Heart left ventricle (tissue), 16 donors: ENCODE data around the gene NFKBIL1. TPM values are rescaled to one million over a fixed set of nuclear protein-coding genes. Genes with fewer than 3 reads are reported as not detected.

Experiments used
- ATAC-seq, 4 donors: fragments of 200-7000 bp; cut with Tn5 transposase; one replicate each; pipeline ENCODE4 v1.9.1; 2020 to 2022; ENCODE audit warnings: moderate library complexity in 4 of 4, mild to moderate bottlenecking in 3 of 4, moderate number of reproducible peaks in 1 of 4
- DNase-seq, 5 donors: peaks; one replicate each; pipeline ENCODE4 v3.0.0-alpha.2; 2020
- H3K27ac ChIP-seq, 12 donors: fragments of 200-600 bp; sonication (generic) in 4 of 12; one replicate each; pipeline versions ENCODE4 v1.5.0 to v1.8.0; 2016 to 2022; ENCODE audit warnings: mild to moderate bottlenecking in 2 of 12
- H3K27me3 ChIP-seq, 9 donors: fragments of 200-600 bp; sonication (generic) in 2 of 9; one replicate each; pipeline versions ENCODE4 v1.5.1 to v1.8.0; 2016 to 2022; ENCODE audit warnings: mild to moderate bottlenecking in 3 of 9
- H3K36me3 ChIP-seq, 9 donors: fragments of 200-600 bp; sonication (generic) in 2 of 9; one replicate each; pipeline versions ENCODE4 v1.5.0 to v1.8.0; 2018 to 2022; ENCODE audit warnings: mild to moderate bottlenecking in 2 of 9
- H3K4me1 ChIP-seq, 12 donors: fragments of 200-600 bp; sonication (generic) in 4 of 12; one replicate each; pipeline versions ENCODE4 v1.5.0 to v1.8.0; 2016 to 2022; ENCODE audit warnings: mild to moderate bottlenecking in 3 of 12
- H3K4me3 ChIP-seq, 12 donors: fragments of 200-600 bp; sonication (generic) in 4 of 12; one replicate each; pipeline versions ENCODE4 v1.5.0 to v1.8.0; 2017 to 2022; ENCODE audit warnings: mild to moderate bottlenecking in 9 of 12, moderate library complexity in 4 of 12
- H3K9me3 ChIP-seq, 12 donors: fragments of 200-600 bp; sonication (generic) in 4 of 12; one replicate each; pipeline versions ENCODE4 v1.5.0 to v1.8.0; 2016 to 2022; ENCODE audit warnings: mild to moderate bottlenecking in 1 of 12
- CTCF ChIP-seq, 12 donors: fragments of 200-600 bp; sonication (generic) in 4 of 12; IDR thresholded peaks; one replicate each; pipeline versions ENCODE4 v1.5.0 to v1.8.0; 2018 to 2022; ENCODE audit warnings: antibody characterized with exemption in 12 of 12, mild to moderate bottlenecking in 5 of 12
- POLR2A ChIP-seq, 2 donors: fragments of 450-650 bp; IDR thresholded peaks; one replicate each; pipeline ENCODE4 v1.6.1; 2017; ENCODE audit warnings: antibody characterized with exemption in 2 of 2, mild to moderate bottlenecking in 2 of 2, moderate library complexity in 2 of 2
- WGBS, 4 donors: extraction: QIAGEN DNeasy Blood & Tissue Kit in 2 of 4; methylation state at CpG; one replicate each; pipeline versions ENCODE4 v1.1.5 to v1.1.7; 2013 to 2018; 5-methylcytosine and 5-hydroxymethylcytosine counted together
- intact Hi-C, 10 donors: fragments of 100-400 bp; cut with DNase I; formaldehyde crosslinking; loops; one replicate each; pipeline versions ENCODE4 v1.11.1 to v1.14.2; 2022
- polyA plus RNA-seq, 2 donors: library from polyadenylated mRNA; stranded (reverse); fragments of 200-250 nt; gene quantifications; one replicate each; pipeline ENCODE4 v1.2.3, GENCODE V29; 2013
- total RNA-seq, 9 donors: library from RNA; depleted of rRNA in 2 of 9; stranded (reverse); fragments of >200 nt in 2 of 9; fragmentation: NEBNext Ultra II Directional in 3 of 9; extraction: Animal tissue kit (Norgen Biotek cat#: 25700) in 3 of 9; gene quantifications; one replicate each; pipeline versions ENCODE4 v1.1.0 to v1.2.4, GENCODE V29; 2016 to 2023
- donor health status: ischemic (EF 13 %, LVEDD 7.1; RV severe dilation, severe dysfunction).
- donor health status: healthy with polysubstance abuse.
- donor health status: DM: no; HTN: yes; CAD: no.
- donor health status: DM: no; HTN: no; CAD: no.
- donor health status: ischemic (EF 25% LVEDD 6.9; RV normal size, moderate dysfunction).
- donor health status: ischemic (EF 25% LVEDD 5.7; RV mildly dilated, moderate dysfunction).
- donor health status: healthy.
- donor health status: DM: yes; HTN: yes; CAD: no.
- donor health status: ischemic (EF 35%, LVEDD 5.7; RV mildly dilated, moderate dysfunction).
- donor health status: nonischemic (EF 11% LVEDD 7.7; RV severe dilation, severe dysfunction).
- donor health status: DM: yes; HTN: yes; CAD: no.
- donor health status: PGD.
- donor health status: ischemic (EF 29% LVEDD 5.4; RV normal size, mild dysfunction).
- donor health status: nonischemic (EF 23%, LVEDD 6.1; RV moderate dilation, normal function).

NFKBIL1 gene
- total and polyA plus RNA-seq, 11 donors: 10.0 to 22.9 (median 13.6) TPM

DNA sequence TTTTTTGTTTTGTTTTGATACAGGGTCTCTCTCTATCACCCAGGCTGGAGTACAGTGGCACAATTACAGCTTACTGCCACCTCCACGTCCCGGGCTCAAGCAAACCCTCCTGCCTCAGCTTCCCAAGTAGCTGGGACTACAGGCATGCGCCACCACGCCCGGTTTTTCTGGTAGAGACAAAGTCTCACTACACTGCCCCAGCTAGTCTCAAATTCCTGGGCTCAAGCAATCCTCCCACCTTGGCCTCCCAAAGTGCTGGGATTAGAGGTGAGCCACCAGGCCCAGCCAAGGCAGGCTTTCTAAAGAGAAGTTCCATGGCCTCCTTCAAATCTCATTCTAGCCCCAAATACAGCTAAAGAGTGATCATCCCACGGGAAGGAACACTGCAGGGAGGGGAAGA is 13.4 kb upstream of the NFKBIL1 start:
- peaks cover 2 to 98% (median 97%) of the 10 kb centered on the region in 9 donors for H3K36me3 ChIP-seq
- TF ChIP-seq CTCF (IDR thresholded peaks at IDR 0.05) (no peak), POLR2A (IDR thresholded peaks at IDR 0.05) (no peak)
- intact Hi-C loops: loop anchor here in 1 of 10 donors (5.0 kb wide), 1 partner anchor 42 kb away; no protein-coding TSS in a partner anchor

GRCh38 chr6:31534521-31535040 is 12.8 kb upstream of the NFKBIL1 start:
- Histone ChIP-seq H3K4me3 (no peak overlapping the region), H3K4me1 (peaks cover 0 to 25% (median 15%) of the 10 kb centered on the region in 12 donors), H3K9me3 (no peaks in the 10 kb centered on the region), H3K27me3 (no peaks in the 10 kb centered on the region), H3K36me3 (peaks cover 2 to 100% (median 100%) of the 10 kb centered on the region in 9 donors), H3K27ac (no peak overlapping the region)
- DNase-seq (no peak), ATAC-seq (no peak)
- no peak for TF ChIP-seq CTCF (IDR thresholded peaks at IDR 0.05)
- no peak for TF ChIP-seq POLR2A (IDR thresholded peaks at IDR 0.05)
- WGBS, 4 donors: 88 to 91% (median 89%) methylated on average over 24 of the region's 24 CpGs
- intact Hi-C loops: loop anchor here in 2 of 10 donors (5.0 kb wide), 2 partner anchors 37 to 42 kb away; partner anchors contain the start of gene MICB (in 1 of the 2)

More for the DNA sequence above, 13.4 kb upstream of the NFKBIL1 start:
- no peak for ATAC-seq
- no peak overlapping the region for H3K4me3 ChIP-seq
- 90 to 96% (median 91%) methylated on average over 6 of the region's 6 CpGs for WGBS, 4 donors
- DNase-seq: no peak
- H3K27me3 ChIP-seq: no peaks in the 10 kb centered on the region
- H3K9me3 ChIP-seq: no peaks in the 10 kb centered on the region
- no peak overlapping the region for H3K27ac ChIP-seq
- peaks cover 0 to 19% (median 9%) of the 10 kb centered on the region in 12 donors for H3K4me1 ChIP-seq

DNA sequence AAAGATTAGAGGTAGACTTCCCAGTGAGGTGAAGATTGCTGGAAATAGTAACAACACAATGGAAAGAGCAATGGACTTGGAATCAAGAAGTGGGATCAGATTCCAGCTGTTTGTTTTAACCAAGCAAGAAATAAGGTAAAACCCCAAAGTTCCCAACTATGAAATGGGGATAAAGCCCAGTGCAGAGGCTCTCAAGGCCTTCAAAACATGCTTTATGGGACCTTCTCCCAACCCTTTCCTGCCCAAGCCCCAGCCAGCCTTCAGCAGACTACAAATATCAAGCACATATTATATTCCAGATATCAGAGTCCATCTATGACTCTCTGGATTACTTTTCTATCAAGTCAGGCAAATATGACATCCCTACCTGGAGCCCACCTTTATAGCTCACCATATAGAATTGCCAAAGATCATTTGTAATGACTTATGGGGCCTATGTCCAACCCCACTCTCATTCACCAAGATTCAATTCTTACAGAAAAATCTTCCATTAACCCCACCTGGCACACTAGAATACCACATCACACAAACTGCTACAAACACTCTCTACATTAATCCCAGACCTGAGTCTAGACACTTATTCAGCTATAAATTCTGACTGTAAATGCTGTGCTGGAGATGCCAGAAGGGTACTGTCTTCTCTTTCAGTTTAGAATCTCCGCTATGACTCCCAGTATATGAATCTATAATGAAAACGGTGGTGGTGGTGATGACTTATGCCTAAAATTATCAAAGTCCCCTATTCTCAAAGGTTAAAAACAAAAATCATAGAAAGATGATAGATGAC is 11.7 kb upstream of the NFKBIL1 start:
- H3K36me3 ChIP-seq: peaks cover 2 to 99% (median 97%) of the 10 kb centered on the region in 9 donors
- peaks cover 3 to 36% (median 26%) of the 10 kb centered on the region in 12 donors for H3K4me1 ChIP-seq
- no peaks in the 10 kb centered on the region for H3K9me3 ChIP-seq
- no peak overlapping the region for H3K4me3 ChIP-seq
- intact Hi-C loops: loop anchor here in 1 of 10 donors (5.0 kb wide), 1 partner anchor 38 kb away; the partner anchor contains the start of gene MICB
- no peak overlapping the region for H3K27ac ChIP-seq
- no peaks in the 10 kb centered on the region for H3K27me3 ChIP-seq
- 29 to 66% (median 36%) methylated on average over 2 of the region's 2 CpGs for WGBS, 4 donors
- ATAC-seq: no peak
- TF ChIP-seq CTCF (IDR thresholded peaks at IDR 0.05): no peak
- TF ChIP-seq POLR2A (IDR thresholded peaks at IDR 0.05): no peak
- DNase-seq: no peak

DNA sequence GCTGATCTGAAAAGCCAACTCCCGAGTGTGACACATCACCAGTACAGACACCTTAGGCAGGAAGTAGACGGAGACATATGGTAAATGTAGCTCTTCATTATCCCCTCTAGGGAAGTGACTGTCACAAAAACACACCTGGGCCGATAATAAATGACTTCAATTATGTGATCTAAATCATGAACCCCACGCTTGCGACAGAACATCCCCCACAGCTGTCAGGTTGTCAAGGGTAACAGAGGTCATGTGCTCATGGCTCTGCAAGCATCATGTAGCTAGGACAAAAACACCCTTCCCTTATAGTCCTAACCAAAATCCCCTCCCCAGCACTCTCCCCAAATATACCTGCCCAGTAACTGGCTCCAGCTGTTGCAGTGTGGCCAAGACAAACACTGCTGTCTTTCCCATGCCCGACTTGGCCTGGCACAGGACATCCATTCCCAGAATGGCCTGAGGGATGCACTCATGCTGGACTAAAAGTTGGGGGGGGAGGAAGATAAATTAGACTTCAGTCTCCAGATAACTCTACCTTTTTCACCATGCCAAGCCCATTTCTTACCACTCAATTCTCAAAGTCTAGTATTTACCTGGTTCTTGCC is 8.5 kb upstream of the NFKBIL1 start:
- Histone ChIP-seq H3K27me3 (no peaks in the 10 kb centered on the region), H3K9me3 (no peaks in the 10 kb centered on the region), H3K4me3 (peak overlapping the region in 5 of 12 donors; percentile 61 to 92 (median 77)), H3K27ac (peak overlapping the region in 2 of 12 donors; percentile 27 to 46), H3K4me1 (peaks cover 3 to 49% (median 32%) of the 10 kb centered on the region in 12 donors), H3K36me3 (peaks cover 2 to 67% (median 65%) of the 10 kb centered on the region in 9 donors)
- TF ChIP-seq POLR2A (IDR thresholded peaks at IDR 0.05): no peak
- no peak for TF ChIP-seq CTCF (IDR thresholded peaks at IDR 0.05)
- DNase-seq (no peak), ATAC-seq (no peak)
- WGBS, 4 donors: 51 to 56% (median 54%) methylated on average over 6 of the region's 6 CpGs
- intact Hi-C loops: loop anchor here in 1 of 10 donors (5.0 kb wide), 1 partner anchor 42 kb away; the partner anchor contains the start of gene MICB
